OCI-LY3 (cell line): ENCODE results near the gene OR5L2.

Experiments used
- H2AFZ ChIP-seq: fragments of 200-600, 300-600 bp; shearing (Covaris generic); 2 replicates; pipeline ENCODE4 v1.6.0; 2014; ENCODE audit warnings: antibody characterized with exemption, low read depth, low read length
- H3K27ac ChIP-seq: fragments of 200-600, 300-600 bp; sonication (generic); 2 replicates; pipeline ENCODE4 v1.5.1; 2014; ENCODE audit warnings: mild to moderate bottlenecking, low read length, moderate library complexity, mixed read lengths
- H3K27me3 ChIP-seq: fragments of 200-600, 300-600 bp; sonication (generic); 2 replicates; pipeline ENCODE4 v1.6.1; 2014; ENCODE audit warnings: low read depth, low read length, mixed read lengths
- H3K36me3 ChIP-seq: fragments of 200-600, 300-600 bp; sonication (generic); replicated peaks from 2 replicates; pipeline ENCODE3; 2014; ENCODE audit warnings: low read depth, low read length, mixed read lengths
- H3K4me1 ChIP-seq: fragments of 300-600, 200-600 bp; sonication (generic); 2 replicates; pipeline ENCODE4 v1.6.1; 2014; ENCODE audit warnings: low read length, mixed read lengths
- H3K4me2 ChIP-seq: fragments of 200-600, 300-600 bp; sonication (generic); 2 replicates; pipeline ENCODE4 v1.6.1; 2014; ENCODE audit warnings: low read length, mixed read lengths
- H3K4me3 ChIP-seq: fragments of 300-600, 200-600 bp; sonication (generic); 2 replicates; pipeline ENCODE4 v1.5.1; 2014; ENCODE audit warnings: antibody characterized with exemption, mild to moderate bottlenecking, low read length, moderate library complexity
- H3K79me2 ChIP-seq: fragments of 300-600, 200-600 bp; shearing (Covaris generic); 2 replicates; pipeline ENCODE4 v1.6.1; 2014; ENCODE audit warnings: mild to moderate bottlenecking, low read length, mixed read lengths
- H3K9ac ChIP-seq: fragments of 300-600, 200-600 bp; shearing (Covaris generic); 2 replicates; pipeline ENCODE4 v1.6.0; 2014; ENCODE audit warnings: mild to moderate bottlenecking, low read length, moderate library complexity
- H3K9me3 ChIP-seq: fragments of 200-600, 300-600 bp; shearing (Covaris generic); 2 replicates; pipeline ENCODE4 v1.6.1; 2014; ENCODE audit warnings: low read length, mixed read lengths; ENCODE audit not compliant: insufficient read depth
- H4K20me1 ChIP-seq: fragments of 200-600, 300-600 bp; sonication (generic); 2 replicates; pipeline ENCODE4 v1.6.1; 2016; ENCODE audit warnings: low read length, mixed read lengths; ENCODE audit not compliant: insufficient read depth
- EZH2phosphoT487 ChIP-seq: fragments of 200-600 bp; shearing (Covaris generic); IDR thresholded peaks from 2 replicates; pipeline ENCODE4 v1.6.1; 2018; ENCODE audit warnings: antibody characterized with exemption, mixed run types, low read depth
- TF ChIP-seq, protein P1 (sequence below): fragments of 200-600, 300-600 bp; sonication (generic); IDR thresholded peaks from 2 replicates; pipeline ENCODE4 v1.5.1; 2014; ENCODE audit warnings: antibody characterized with exemption, low read length, low read depth

The OR5L2 gene

DNA sequence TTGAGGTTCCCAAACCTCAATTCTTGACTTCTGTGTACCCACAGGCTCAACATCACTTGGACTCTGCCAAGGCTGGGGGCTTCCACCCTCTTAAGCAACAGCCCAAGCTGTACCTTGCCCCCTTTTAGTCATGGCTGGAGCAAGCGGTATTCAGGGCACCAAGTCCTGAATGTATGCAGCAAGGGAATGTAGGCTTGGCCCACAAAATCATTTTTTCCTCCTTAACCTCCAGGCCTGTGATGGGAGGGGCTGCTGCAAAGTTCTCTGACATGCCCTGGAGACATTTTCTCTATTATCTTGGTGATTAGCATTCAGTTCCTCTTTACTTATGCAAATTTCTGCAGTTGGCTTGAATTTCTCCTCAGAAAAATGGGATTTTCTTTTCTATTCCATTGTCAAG lies 20.8 kb upstream of the OR5L2 start:
- Histone ChIP-seq H3K79me2 (no peaks in the 10 kb centered on the region), H3K9ac (no peak overlapping the region), H2AFZ (no peak overlapping the region), H3K4me2 (no peak overlapping the region), H3K9me3 (no peaks in the 10 kb centered on the region), H4K20me1 (no peaks in the 10 kb centered on the region), H3K4me1 (no peaks in the 10 kb centered on the region), H3K27me3 (no peaks in the 10 kb centered on the region), H3K4me3 (no peak overlapping the region), H3K36me3 (no peaks in the 10 kb centered on the region), H3K27ac (no peak overlapping the region)
- TF ChIP-seq EZH2phosphoT487: no peak
- TF ChIP-seq, protein P1, sequence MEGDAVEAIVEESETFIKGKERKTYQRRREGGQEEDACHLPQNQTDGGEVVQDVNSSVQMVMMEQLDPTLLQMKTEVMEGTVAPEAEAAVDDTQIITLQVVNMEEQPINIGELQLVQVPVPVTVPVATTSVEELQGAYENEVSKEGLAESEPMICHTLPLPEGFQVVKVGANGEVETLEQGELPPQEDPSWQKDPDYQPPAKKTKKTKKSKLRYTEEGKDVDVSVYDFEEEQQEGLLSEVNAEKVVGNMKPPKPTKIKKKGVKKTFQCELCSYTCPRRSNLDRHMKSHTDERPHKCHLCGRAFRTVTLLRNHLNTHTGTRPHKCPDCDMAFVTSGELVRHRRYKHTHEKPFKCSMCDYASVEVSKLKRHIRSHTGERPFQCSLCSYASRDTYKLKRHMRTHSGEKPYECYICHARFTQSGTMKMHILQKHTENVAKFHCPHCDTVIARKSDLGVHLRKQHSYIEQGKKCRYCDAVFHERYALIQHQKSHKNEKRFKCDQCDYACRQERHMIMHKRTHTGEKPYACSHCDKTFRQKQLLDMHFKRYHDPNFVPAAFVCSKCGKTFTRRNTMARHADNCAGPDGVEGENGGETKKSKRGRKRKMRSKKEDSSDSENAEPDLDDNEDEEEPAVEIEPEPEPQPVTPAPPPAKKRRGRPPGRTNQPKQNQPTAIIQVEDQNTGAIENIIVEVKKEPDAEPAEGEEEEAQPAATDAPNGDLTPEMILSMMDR: no peak

DNA sequence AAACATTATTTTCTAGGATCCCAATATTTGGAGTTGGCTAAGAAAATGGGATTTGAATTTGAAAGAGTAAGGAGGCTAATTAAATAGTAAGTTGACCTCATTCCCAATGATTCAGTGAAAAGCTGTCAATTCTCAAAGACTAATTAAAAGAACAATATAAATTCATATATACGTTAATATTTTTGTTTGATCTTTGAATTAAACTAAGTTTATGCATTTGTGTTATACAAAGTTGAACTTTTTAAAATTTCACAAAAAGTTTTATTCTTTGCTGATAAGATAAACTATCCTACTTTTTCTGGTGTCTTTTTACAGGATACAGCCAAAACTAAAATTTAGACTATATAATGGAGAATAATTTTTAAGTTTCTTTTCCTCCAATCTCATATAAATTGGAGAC lies 16.0 kb upstream of the OR5L2 start, which contains the start of gene OR5L1:
Gene OR5L1, plus strand, starts transcription at position 301 of the 400 bp plus-strand sequence. CDS start 100 bp downstream, outside the sequence.
- H3K9me3 ChIP-seq: no peaks in the 10 kb centered on the region
- H3K36me3 ChIP-seq: no peaks in the 10 kb centered on the region
- TF ChIP-seq, protein P1: no peak
- TF ChIP-seq EZH2phosphoT487: no peak
- no peaks in the 10 kb centered on the region for H3K27me3 ChIP-seq
- H3K79me2 ChIP-seq: no peaks in the 10 kb centered on the region
- no peaks in the 10 kb centered on the region for H4K20me1 ChIP-seq
- no peak within 1 kb of the TSS for H3K4me2 ChIP-seq
- no peak within 1 kb of the TSS for H3K27ac ChIP-seq
- H3K4me3 ChIP-seq: no peak within 1 kb of the TSS
- H3K4me1 ChIP-seq: no peaks in the 10 kb centered on the region
- H3K9ac ChIP-seq: no peak within 1 kb of the TSS
- H2AFZ ChIP-seq: no peak within 1 kb of the TSS

DNA sequence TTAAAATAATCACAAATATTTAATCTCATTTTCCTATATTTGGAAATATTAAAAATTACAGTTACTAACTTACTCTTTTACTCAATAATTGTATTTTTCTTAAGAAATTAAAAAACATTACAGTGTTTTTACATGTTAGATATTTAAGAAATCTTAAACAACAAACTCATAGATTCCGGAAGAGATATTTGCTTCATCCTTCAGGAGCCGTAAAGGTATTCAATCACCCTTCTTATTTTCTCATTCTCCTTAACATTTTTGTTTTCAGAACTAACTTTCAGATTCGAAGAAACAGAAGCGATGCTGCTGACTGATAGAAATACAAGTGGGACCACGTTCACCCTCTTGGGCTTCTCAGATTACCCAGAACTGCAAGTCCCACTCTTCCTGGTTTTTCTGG lies 7.7 kb upstream of the OR5L2 start, which contains the start of gene OR5D18:
Gene OR5D18, plus strand, starts transcription at position 301 of the 400 bp plus-strand sequence. Its CDS starts 0 bp downstream, at position 301.
- Histone ChIP-seq H3K36me3 (no peaks in the 10 kb centered on the region), H3K79me2 (no peaks in the 10 kb centered on the region), H2AFZ (no peak within 1 kb of the TSS), H3K4me2 (no peak within 1 kb of the TSS), H3K27ac (no peak within 1 kb of the TSS), H3K4me1 (no peaks in the 10 kb centered on the region), H3K4me3 (no peak within 1 kb of the TSS), H3K9ac (no peak within 1 kb of the TSS), H3K9me3 (no peaks in the 10 kb centered on the region), H4K20me1 (no peaks in the 10 kb centered on the region), H3K27me3 (no peaks in the 10 kb centered on the region)
- TF ChIP-seq EZH2phosphoT487: no peak
- TF ChIP-seq, protein P1: no peak

DNA sequence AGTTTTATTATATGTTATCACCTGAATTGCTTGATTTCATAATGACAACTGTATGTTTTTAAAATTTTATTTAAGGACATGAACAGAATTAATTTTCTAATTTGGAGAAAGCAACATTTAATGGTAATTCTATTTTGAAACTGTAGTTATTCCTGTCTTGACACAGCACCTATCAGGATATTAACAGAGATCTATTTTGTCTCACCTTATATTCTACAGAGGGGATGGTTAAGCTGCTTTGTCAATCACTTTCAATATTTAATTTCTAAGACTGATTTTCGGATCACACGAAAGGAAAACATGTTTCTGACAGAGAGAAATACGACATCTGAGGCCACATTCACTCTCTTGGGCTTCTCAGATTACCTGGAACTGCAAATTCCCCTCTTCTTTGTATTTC lies 11.4 kb downstream of the OR5L2 start, which contains the start of gene OR5D16:
Gene OR5D16, plus strand, starts transcription at position 301 of the 400 bp plus-strand sequence. Its CDS starts 0 bp downstream, at position 301.
- Histone ChIP-seq H3K9me3 (peaks cover 6% of the 10 kb centered on the region; the same call in 1 of the 2 replicates), H3K27ac (no peak within 1 kb of the TSS), H3K4me3 (no peak within 1 kb of the TSS), H4K20me1 (no peaks in the 10 kb centered on the region), H3K4me1 (no peaks in the 10 kb centered on the region), H3K9ac (no peak within 1 kb of the TSS), H3K27me3 (no peaks in the 10 kb centered on the region), H2AFZ (no peak within 1 kb of the TSS), H3K4me2 (no peak within 1 kb of the TSS), H3K36me3 (no peaks in the 10 kb centered on the region), H3K79me2 (no peaks in the 10 kb centered on the region)
- no peak for TF ChIP-seq EZH2phosphoT487
- TF ChIP-seq, protein P1: no peak
